ENCODE results near the gene EXOC6. TPM values are rescaled to one million over a fixed set of nuclear protein-coding genes. Genes with fewer than 3 reads are reported as not detected.

EXOC6 gene
- total and polyA plus RNA-seq, 2 of the 13 experiments (the other 11 are each of a cell fraction or from before 2014, with no cell fraction given): 22.2 to 29.2 TPM

GRCh38 chr10:92894081-92894655 is 45.8 kb downstream of the EXOC6 start:
- H3K9me3 ChIP-seq (ENCODE audit: low read length): no peaks in the 10 kb centered on the region
- DNase-seq (ENCODE audit: low spot score) (no peak), FAIRE-seq (no peak), ATAC-seq (no peak)
- peaks cover 28% of the 10 kb centered on the region for H3K4me1 ChIP-seq (ENCODE audit: insufficient read depth, low read length)
- BruUV-seq (replicated peaks): no TSS peak
- no peak overlapping the region for H2AFZ ChIP-seq (ENCODE audit: low read length)
- no peak overlapping the region for H3K9ac ChIP-seq (ENCODE audit: insufficient read depth, low read depth, low read length)
- no peak overlapping the region for H3K4me2 ChIP-seq (ENCODE audit: low read depth, low read length)
- intact Hi-C loops (cut with micrococcal nuclease; ENCODE audit: unreplicated experiment) (loop anchor here (10.0 kb wide), 1 partner anchor 141 kb away; no protein-coding TSS in a partner anchor), in situ Hi-C loops (cut with HindIII; ENCODE audit: extremely low pct_ligation_motif_present, low pct_unique_long_range_greater_than_20kb) (no loop called here)
- ChIA-PET POLR2A (no interaction called here), CTCF (ENCODE audit: low intra/inter-chr PET ratio, low total read pairs) (no interaction called here)
- H3K27ac ChIP-seq (ENCODE audit: extremely low read length, insufficient read depth, low read length): no peak overlapping the region
- no peaks in the 10 kb centered on the region for H3K27me3 ChIP-seq (ENCODE audit: control insufficient read depth in 1 of 2, insufficient read depth in 2 of 2, low read length in 2 of 2)
- peaks cover 17% of the 10 kb centered on the region for H3K79me2 ChIP-seq (ENCODE audit: insufficient read depth, low read length)
- peaks cover 13% of the 10 kb centered on the region; the same call in 1 of the 2 replicates for H4K20me1 ChIP-seq (ENCODE audit: insufficient read depth, low read length)
- no peak overlapping the region for H3K4me3 ChIP-seq (replicated peaks in 1 of 3; ENCODE audit: insufficient read depth in 1 of 3, low read depth in 2 of 3, low read length in 3 of 3)
- H3K36me3 ChIP-seq (replicated peaks in 1 of 2; ENCODE audit: control insufficient read depth in 1 of 2, insufficient read depth in 2 of 2, low read length in 2 of 2): peaks cover 0 to 8% of the 10 kb centered on the region in 2 experiments; a peak in 1 of 5 replicates
- no peak for TF ChIP-seq IRF1 (CRISPR knock-in tag; IDR thresholded peaks at IDR 0.05; ENCODE audit: low read depth)
- no peak for TF ChIP-seq ZNF614 (CRISPR knock-in tag; IDR thresholded peaks at IDR 0.05; ENCODE audit: borderline replicate concordance)
- no peak for TF ChIP-seq ONECUT2 (CRISPR knock-in tag; IDR thresholded peaks at IDR 0.05)
- TF ChIP-seq DRAP1 (CRISPR knock-in tag; IDR thresholded peaks at IDR 0.05): no peak
- no peak for TF ChIP-seq ZNF510 (CRISPR knock-in tag; IDR thresholded peaks at IDR 0.05; ENCODE audit: low read depth)
- TF ChIP-seq RCOR2 (CRISPR knock-in tag; IDR thresholded peaks at IDR 0.05): no peak
- TF ChIP-seq DZIP1 (CRISPR knock-in tag; IDR thresholded peaks at IDR 0.05): no peak
- no peak for TF ChIP-seq PBX3 (CRISPR knock-in tag; IDR thresholded peaks at IDR 0.05; ENCODE audit: borderline replicate concordance)
- no peak for TF ChIP-seq TAF1 (CRISPR knock-in tag; IDR thresholded peaks at IDR 0.05)
- TF ChIP-seq ZSCAN5A (CRISPR knock-in tag; IDR thresholded peaks at IDR 0.05; ENCODE audit: borderline replicate concordance): no peak
- no peak for TF ChIP-seq RFXANK (CRISPR knock-in tag; IDR thresholded peaks at IDR 0.05)
- no peak for TF ChIP-seq EED (CRISPR knock-in tag; IDR thresholded peaks at IDR 0.05)
- no peak for TF ChIP-seq SIN3A (IDR thresholded peaks at IDR 0.05; ENCODE audit: borderline replicate concordance, low read depth, low read length)
- TF ChIP-seq HBP1 (CRISPR knock-in tag; IDR thresholded peaks at IDR 0.05; ENCODE audit: low read depth): no peak
- TF ChIP-seq ZSCAN9 (CRISPR knock-in tag; IDR thresholded peaks at IDR 0.05; ENCODE audit: borderline replicate concordance): no peak
